ENCODE results near the gene RASSF9. TPM values are rescaled to one million over a fixed set of nuclear protein-coding genes. Genes with fewer than 3 reads are reported as not detected.

Gene RASSF9
- total RNA-seq, 2 donors from 2014 or later = 0.32 to 0.88 TPM

GRCh38 chr12:85794531-85794930 is 41.7 kb downstream of the RASSF9 start:
- intact Hi-C loops (cut with DNase I) = no loop called here
- no peak overlapping the region for H3K4me3 ChIP-seq
- TF ChIP-seq CTCF (IDR thresholded peaks at IDR 0.05) = no peak
- no peak overlapping the region for H3K9ac ChIP-seq (ENCODE audit: low read depth in 2 of 2, low read length in 2 of 2)
- H3K9me3 ChIP-seq = no peaks in the 10 kb centered on the region
- DNase-seq = no peak
- H3K27ac ChIP-seq = no peak overlapping the region
- no peaks in the 10 kb centered on the region for H3K27me3 ChIP-seq
- H3K36me3 ChIP-seq = no peaks in the 10 kb centered on the region
- H3K4me1 ChIP-seq = no peaks in the 10 kb centered on the region

DNA sequence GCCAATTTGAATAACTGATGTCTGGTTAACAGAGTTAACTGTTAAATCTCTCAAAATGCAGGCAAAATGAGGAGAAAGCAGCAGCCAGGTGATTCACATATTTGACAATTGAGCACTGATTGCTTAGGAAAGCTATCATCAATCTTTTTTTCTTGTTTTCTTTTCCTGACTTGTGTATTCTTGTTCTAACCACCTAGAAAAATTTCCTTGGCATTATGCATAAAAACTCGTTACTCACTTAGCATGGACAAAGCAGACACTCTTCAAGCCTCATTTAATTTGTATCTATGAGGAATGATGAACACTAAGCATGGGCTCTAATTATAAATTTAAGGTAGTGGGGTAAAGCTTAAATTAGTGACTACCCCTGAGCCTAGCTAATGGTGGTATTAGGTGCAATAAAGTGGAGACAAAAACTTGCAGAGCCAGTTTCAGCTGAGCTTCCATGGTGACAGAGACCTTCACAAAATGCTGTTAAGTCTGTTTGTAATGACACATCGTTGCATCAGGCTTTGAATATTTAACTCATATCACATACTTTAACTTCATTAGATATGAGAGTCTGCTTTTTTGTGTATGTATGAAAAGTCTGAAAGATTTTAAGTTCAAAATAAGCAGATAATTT is 52.0 kb downstream of the RASSF9 start:
- H3K36me3 ChIP-seq = no peaks in the 10 kb centered on the region
- intact Hi-C loops (cut with DNase I) = no loop called here
- H3K4me3 ChIP-seq = no peak overlapping the region
- H3K9me3 ChIP-seq = no peaks in the 10 kb centered on the region
- no peak overlapping the region for H3K27ac ChIP-seq
- H3K9ac ChIP-seq (ENCODE audit: low read depth in 2 of 2, low read length in 2 of 2) = no peak overlapping the region
- TF ChIP-seq CTCF (IDR thresholded peaks at IDR 0.05) = no peak
- H3K27me3 ChIP-seq = no peaks in the 10 kb centered on the region
- H3K4me1 ChIP-seq = no peaks in the 10 kb centered on the region
- DNase-seq = no peak

DNA sequence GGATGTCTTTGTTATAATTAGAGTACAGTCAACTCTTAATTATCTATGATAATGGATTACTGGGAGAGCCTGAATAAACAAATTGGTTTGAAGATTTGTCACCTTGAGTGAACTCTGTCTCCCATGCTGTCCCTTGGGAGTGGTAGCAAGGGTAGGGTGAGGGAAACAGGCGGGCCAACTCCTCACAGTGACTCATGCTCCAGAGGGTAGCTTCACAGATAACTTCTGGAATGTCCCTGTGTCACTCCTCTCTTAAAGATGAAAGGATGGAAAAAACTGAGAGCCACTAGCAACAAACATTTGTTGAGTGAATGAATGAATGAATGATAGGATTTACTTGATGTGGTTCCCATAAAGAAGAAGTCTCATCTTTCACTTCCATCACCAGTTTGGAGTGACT is 53.5 kb downstream of the RASSF9 start:
- no peak overlapping the region for H3K9ac ChIP-seq (ENCODE audit: low read depth in 2 of 2, low read length in 2 of 2)
- no peaks in the 10 kb centered on the region for H3K36me3 ChIP-seq
- no peaks in the 10 kb centered on the region for H3K9me3 ChIP-seq
- H3K4me1 ChIP-seq = no peaks in the 10 kb centered on the region
- H3K27me3 ChIP-seq = no peaks in the 10 kb centered on the region
- no peak overlapping the region for H3K4me3 ChIP-seq
- no peak overlapping the region for H3K27ac ChIP-seq
- no peak for DNase-seq
- intact Hi-C loops (cut with DNase I) = no loop called here
- TF ChIP-seq CTCF (IDR thresholded peaks at IDR 0.05) = no peak

- intact Hi-C loops (cut with DNase I) = no loop called here
- TF ChIP-seq CTCF (IDR thresholded peaks at IDR 0.05) = no peak
- Histone ChIP-seq H3K4me1 (no peaks in the 10 kb centered on the region), H3K9me3 (no peaks in the 10 kb centered on the region), H3K27me3 (no peaks in the 10 kb centered on the region), H3K9ac (ENCODE audit: low read depth in 2 of 2, low read length in 2 of 2) (no peak overlapping the region), H3K27ac (no peak overlapping the region), H3K4me3 (no peak overlapping the region), H3K36me3 (no peaks in the 10 kb centered on the region)
- no peak for DNase-seq
These were observed 54.4 kb downstream of the RASSF9 start for GRCh38 chr12:85781766-85782165.

DNA sequence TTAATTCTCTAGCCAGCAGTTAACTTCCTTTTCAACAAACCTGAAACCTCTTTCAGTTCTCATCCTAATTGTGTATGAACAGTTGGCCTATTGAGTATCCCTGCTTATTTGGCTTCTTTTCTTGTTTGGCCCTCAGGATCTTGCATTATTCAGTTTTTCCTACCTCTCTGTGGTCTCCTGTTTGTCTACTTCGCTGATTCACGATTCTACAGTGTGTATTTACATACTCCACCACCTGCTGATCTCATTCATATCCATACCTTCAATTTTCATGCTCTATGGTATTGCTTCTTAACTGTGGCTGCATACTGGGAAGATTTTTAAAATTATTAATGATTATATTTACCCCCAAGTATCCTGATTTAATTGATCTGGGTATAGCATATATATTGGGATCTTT is 56.4 kb downstream of the RASSF9 start:
- no peaks in the 10 kb centered on the region for H3K36me3 ChIP-seq
- no peak for TF ChIP-seq CTCF (IDR thresholded peaks at IDR 0.05)
- no peak overlapping the region for H3K9ac ChIP-seq (ENCODE audit: low read depth in 2 of 2, low read length in 2 of 2)
- DNase-seq = no peak
- H3K27me3 ChIP-seq = no peaks in the 10 kb centered on the region
- H3K4me1 ChIP-seq = no peaks in the 10 kb centered on the region
- no peak overlapping the region for H3K27ac ChIP-seq
- intact Hi-C loops (cut with DNase I) = no loop called here
- no peak overlapping the region for H3K4me3 ChIP-seq
- no peaks in the 10 kb centered on the region for H3K9me3 ChIP-seq

Data from colonic mucosa (tissue), 4 donors.